ENCODE results near the gene CENPC.
"Not testable (repeated sequence)": the region's sequence is repeated elsewhere in the genome, so short reads cannot be mapped to it uniquely, and the experiment has no call there.

CENPC gene

GRCh38 chr4:67550857-67551256 lies 5.6 kb upstream of the CENPC start:
- DNase-seq = no peak

DNA sequence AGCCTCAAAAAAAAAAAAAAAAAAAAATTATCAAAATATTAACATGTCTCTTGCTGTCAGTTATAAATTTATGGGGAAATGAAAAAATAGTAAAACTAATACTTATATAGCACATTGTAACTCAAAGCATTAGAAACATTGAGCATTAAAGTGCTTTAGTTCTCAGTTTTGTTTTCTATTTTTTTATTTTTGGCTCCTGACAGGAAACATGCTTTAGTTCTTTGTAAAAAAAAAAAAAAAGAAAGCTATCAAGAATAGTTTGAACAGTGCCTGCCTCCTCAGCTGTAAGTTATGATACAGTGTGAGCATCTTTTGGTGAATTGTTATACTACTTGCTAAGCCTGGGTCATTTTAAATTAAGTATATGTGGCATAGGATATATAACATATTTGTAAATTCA lies 5.1 kb upstream of the CENPC start:
- no peak for DNase-seq

DNA sequence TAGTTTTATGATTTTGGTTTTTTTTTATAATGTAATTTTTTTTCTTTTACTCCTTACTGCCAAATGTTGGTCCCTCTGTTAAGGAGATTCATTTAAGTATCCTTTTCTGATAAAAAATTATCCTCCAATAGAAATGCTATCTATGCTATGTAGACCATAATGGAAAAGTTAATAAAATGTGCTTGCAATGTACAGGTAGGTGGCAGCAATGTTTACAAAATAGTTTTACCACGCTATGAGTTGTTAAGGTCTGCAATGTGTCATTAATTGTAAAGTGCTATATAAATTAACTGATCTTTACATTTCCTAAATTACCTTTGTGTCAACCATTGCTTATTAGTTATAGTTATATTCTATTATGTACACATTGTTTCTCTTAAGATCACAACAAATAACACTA lies 3.8 kb upstream of the CENPC start:
- no peak for DNase-seq

- DNase-seq = no peak
These were observed 1.7 kb upstream of the CENPC start for GRCh38 chr4:67546971-67547370.

GRCh38 chr4:67546004-67546356 lies 677 bp upstream of the CENPC start:
- DNase-seq = no peak

DNA sequence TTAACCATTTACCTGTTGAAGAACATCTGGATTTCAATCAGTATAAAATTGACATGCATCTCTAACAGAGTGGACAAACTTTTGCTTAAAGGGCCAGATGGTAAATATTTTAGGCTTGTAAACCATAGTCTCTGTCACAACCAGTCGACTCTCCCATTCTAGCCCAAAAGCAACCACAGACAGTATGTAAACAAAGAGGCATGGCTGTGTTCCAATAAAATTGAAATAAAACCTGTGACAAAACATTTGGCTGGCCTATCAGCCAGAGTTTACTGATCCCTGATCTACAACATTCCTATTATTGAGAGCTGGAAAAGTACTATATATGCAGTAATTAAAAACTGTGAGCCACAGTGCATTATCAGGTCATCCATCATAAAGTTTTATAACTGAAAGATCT lies 3.2 kb downstream of the CENPC start:
- no peak for DNase-seq

DNA sequence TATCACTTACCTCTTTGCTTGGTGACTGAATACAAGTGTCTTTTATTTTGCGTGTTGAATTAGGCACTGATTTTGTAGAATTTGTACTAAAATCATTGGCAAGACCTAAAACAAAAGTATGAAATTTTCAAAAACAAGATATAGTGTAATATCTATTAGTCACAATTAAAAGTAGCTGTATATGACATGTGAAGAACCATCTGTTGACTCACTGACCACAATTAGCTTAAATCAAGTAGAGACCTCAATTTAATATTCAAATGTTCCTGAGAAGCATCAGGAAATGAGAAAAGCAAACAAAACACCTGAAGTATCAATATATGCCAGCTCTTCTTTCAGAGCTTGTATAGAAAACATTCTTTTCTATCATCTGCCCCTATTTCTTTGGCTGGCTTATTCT lies 5.5 kb downstream of the CENPC start:
- DNase-seq = no peak

GRCh38 chr4:67535280-67535840 lies 9.9 kb downstream of the CENPC start:
- DNase-seq = no peak

DNA sequence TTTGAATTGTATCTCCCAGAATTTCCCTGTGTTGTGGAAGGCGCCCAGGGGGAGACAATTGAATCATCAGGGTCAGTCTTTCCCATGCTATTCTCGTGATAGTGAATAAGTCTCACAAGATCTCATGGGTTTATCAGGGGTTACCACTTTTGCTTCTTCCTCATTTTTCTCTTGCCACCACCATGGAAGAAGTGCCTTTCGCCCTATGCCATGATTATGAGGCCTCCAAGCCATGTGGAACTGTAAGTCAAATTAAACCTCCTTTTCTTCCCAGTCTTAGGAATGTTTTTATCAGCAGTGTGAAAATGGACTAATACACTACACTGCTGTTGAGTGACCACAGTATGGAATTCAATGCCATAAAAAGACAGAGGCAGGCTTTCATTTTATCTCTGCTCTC lies 12.2 kb downstream of the CENPC start:
- no peak for DNase-seq

- not testable (repeated sequence) for DNase-seq
These were observed 12.9 kb downstream of the CENPC start for GRCh38 chr4:67532397-67532796.

DNA sequence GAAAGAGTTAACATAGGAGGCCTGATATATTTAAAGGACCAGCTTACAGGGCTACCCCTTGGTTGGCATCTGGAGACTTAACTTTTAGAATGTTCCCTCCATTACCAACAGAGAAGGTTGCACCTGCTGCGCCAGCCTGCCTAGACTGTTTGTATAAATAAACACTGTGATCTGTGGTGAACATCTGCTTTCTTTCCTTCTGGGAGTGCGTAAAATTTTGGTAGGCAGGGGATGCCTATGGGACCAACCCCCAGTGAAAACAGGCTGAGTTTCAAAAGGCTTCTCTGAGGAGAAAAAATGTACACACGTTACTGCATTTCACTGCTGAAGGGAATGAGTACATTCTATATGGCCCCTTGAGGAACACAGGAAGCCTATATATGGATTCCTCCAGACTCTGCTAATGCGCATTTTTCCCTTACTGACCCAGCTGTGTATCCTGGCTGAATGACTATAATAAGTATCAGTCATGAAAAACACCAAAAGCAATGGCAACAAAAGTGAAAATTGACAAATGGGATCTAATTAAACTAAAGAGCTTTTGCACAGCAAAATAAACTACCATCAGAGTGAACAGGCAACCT lies 13.8 kb downstream of the CENPC start:
- DNase-seq = no peak

- not testable (repeated sequence) for DNase-seq
These were observed 21.2 kb downstream of the CENPC start for GRCh38 chr4:67524140-67524539.

- DNase-seq = no peak
These were observed 22.2 kb downstream of the CENPC start for GRCh38 chr4:67522851-67523671.

DNA sequence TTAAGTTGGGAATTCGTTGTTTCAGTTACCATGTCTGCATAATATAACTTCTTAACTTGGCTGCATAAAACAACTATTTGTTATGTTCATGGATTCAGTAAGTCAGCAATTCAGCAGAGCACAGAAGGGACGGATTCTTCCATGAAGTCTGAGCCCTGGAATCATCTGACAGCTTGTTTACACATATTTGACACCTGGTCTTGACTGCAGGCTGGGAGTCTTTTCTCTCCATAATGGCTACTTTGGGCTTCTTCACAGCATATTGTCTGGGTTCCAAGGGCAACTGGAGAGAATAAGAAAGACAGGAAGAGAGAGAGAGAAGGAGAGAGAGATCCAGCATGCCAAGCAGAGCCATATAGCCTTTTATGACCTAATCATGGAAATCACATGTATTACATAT lies 23.1 kb downstream of the CENPC start:
- no peak for DNase-seq

- DNase-seq = no peak
These were observed 23.8 kb downstream of the CENPC start for GRCh38 chr4:67521506-67521905.

- DNase-seq = no peak
These were observed 25.2 kb downstream of the CENPC start for GRCh38 chr4:67520141-67520540.

- no peak for DNase-seq
These were observed 32.8 kb downstream of the CENPC start for GRCh38 chr4:67512501-67512900.

- no peak for DNase-seq
These were observed 44.9 kb downstream of the CENPC start for GRCh38 chr4:67500373-67500772.

DNA sequence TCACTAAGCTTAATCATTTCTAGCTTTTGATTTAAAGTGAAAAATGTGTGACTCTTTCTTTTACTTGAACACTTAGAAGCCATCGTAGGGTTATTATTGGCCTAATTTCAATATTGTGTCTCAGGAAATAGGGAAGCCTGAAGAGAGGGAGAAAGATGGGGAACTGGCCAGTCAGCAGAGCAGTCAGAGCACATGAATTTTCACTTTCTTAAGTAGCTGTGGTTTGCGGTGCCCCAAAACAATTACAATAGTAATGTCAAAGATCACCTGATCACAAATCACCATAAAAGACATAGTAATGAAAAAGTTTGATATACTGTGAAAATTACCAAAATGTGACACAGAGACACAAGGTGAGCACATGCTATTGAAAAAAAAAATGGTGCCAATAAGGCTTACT lies 45.5 kb downstream of the CENPC start:
- DNase-seq = no peak

DNA sequence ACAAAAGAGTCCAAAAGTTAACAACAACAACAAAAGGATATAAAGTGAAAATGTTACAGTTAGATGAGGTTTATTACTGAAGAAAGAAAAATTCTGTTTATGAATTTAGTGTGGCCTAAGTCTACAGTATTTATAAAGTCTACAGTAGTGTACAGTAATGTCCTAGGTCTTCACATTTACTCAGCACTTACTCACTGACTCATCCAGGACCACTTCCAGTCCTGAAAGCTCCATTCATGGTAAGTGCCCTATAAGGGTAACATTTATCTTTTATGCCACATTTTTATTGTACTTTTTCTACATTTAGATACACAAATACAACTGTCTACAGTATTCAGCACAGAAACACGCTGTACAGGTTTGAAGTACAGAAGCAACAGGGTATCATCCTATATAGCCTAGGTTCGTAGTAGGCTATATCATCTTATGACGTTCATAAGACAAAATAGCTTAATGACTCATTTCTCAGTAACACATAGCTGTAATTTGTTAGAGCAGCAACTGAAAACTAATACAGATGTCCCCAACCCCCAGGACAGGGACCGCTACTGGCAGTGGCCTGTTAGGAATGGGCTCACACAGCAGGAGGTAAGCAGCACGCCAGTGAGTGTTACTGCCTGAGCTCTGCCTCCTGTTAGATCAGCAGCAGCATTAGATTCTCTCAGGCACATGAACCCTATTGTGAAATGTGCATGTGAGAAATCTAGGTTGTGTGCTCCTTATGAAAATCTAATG lies 61.3 kb downstream of the CENPC start:
- no peak for DNase-seq

DNA sequence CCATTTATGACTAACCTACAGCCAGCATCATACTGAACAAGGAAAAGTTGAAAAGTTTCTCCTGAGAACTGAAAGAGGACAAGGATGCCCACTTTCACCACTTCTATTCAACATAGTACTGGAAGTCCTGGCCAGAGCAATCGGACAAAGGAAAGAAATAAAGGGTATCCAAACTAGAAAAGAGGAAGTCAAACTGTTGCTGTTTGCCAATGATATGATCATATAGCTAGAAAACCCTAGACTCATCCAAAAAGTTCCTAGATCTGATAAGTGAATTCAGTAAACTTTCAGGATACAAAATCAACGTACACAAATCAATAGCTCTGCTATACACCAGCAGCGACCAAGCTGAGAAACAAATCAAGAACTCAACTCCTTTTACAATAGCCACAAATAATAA lies 64.5 kb downstream of the CENPC start:
- no peak for DNase-seq

DNA sequence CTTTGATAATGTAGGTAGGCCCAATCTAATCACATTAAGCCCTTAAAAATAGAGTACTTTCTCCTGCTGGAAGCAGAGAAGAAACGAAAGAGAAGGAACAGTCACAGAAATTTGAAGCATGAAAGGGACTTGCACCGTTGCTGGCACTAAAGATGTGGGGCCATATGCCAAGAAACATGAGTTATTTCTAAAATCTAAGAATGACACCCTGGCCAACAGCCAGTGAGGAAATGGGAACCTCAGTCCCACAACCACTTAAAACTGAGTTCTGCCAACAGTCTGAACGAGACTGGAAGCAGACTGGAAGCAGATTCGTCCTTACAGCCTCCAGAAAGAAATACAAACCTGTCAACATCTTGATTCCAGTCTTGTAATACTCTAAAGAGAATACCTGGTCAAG lies 70.1 kb downstream of the CENPC start:
- DNase-seq = no peak

DNA sequence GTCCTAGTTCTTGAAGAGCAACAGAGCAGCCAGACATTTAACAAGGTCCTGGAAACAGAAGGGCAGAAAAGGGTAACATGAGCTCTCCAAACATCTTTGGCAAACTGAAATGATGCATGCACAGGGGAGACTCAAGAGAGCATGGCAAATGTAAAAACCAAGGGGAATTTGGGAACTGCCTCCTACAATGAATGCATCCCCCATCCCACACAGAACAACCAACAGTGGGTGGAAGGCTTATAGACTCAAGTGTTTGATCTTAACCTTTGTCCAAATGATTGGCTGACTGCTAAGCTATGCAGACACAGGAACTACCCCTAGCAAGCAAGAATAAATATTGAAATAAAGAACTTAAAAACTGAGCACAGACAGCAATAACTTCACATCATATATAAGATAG lies 74.4 kb downstream of the CENPC start:
- DNase-seq = no peak

- no peak for DNase-seq
These were observed 76.5 kb downstream of the CENPC start for GRCh38 chr4:67468830-67469229.

Measured in NCI-H510A (cell line).